Neural cell (in vitro differentiated cells): ENCODE results near the gene INTS6. TPM values are rescaled to one million over a fixed set of nuclear protein-coding genes. Genes with fewer than 3 reads are reported as not detected.

ENCODE experiments used
- H2AFZ ChIP-seq: fragments of 200-600, 300-800 bp; sonication (generic), shearing (Covaris generic); 2 replicates; pipeline ENCODE4 v1.6.0; 2014; ENCODE audit warnings: low read depth, mild to moderate bottlenecking, antibody characterized with exemption, low read length, moderate library complexity
- H3F3A ChIP-seq: fragments of 200-600 bp; shearing (Covaris generic); 2 replicates; pipeline ENCODE4 v1.6.1; 2016; ENCODE audit warnings: mild to moderate bottlenecking, moderate library complexity, mixed read lengths, antibody characterized with exemption, low read length; ENCODE audit not compliant: insufficient read depth, poor library complexity, severe bottlenecking
- H3K27ac ChIP-seq: fragments of 200-600, 300-800 bp; sonication (generic), shearing (Covaris generic); 2 replicates; pipeline ENCODE4 v1.5.1; 2014; ENCODE audit warnings: mild to moderate bottlenecking, low read length, moderate library complexity
- H3K27me3 ChIP-seq: fragments of 300-800, 200-600 bp; sonication (generic), shearing (Covaris generic); 2 replicates; pipeline ENCODE4 v1.6.0; 2014; ENCODE audit warnings: mild to moderate bottlenecking, low read depth, low read length, moderate library complexity; ENCODE audit not compliant: insufficient read depth
- H3K36me3 ChIP-seq: fragments of 300-800, 200-600 bp; sonication (generic), shearing (Covaris generic); 2 replicates; pipeline ENCODE4 v1.5.1; 2014; ENCODE audit warnings: mild to moderate bottlenecking, antibody characterized with exemption, low read length, moderate library complexity; ENCODE audit not compliant: insufficient read depth
- H3K4me2 ChIP-seq: fragments of 300-800, 200-600 bp; sonication (generic), shearing (Covaris generic); 2 replicates; pipeline ENCODE4 v1.6.0; 2014; ENCODE audit warnings: mild to moderate bottlenecking, low read length
- H3K4me3 ChIP-seq: fragments of 300-800, 200-600 bp; sonication (generic), shearing (Covaris generic); 2 replicates; pipeline ENCODE4 v1.5.1; 2014; ENCODE audit warnings: mild to moderate bottlenecking, low read length, moderate library complexity
- H3K79me2 ChIP-seq: fragments of 200-600 bp; shearing (Covaris generic); replicated peaks from 2 replicates; pipeline ENCODE4 v1.6.0; 2014; ENCODE audit warnings: mild to moderate bottlenecking, low read length, moderate library complexity; ENCODE audit not compliant: insufficient read depth
- H3K9ac ChIP-seq: fragments of 300-800, 200-600 bp; sonication (generic), shearing (Covaris generic); 2 replicates; pipeline ENCODE4 v1.6.1; 2016; ENCODE audit warnings: mild to moderate bottlenecking, low read length, mixed read lengths
- H3K9me2 ChIP-seq: fragments of 200-600 bp; shearing (Covaris generic); 2 replicates; pipeline ENCODE4 v1.6.1; 2016; ENCODE audit warnings: mild to moderate bottlenecking, low read length, mixed read lengths; ENCODE audit not compliant: insufficient read depth
- H3K9me3 ChIP-seq: fragments of 200-600, 300-800 bp; sonication (generic), shearing (Covaris generic); 2 replicates; pipeline ENCODE4 v1.6.1; 2016; ENCODE audit warnings: mild to moderate bottlenecking, mixed run types, low read length, moderate library complexity, mixed read lengths
- H4K20me1 ChIP-seq: fragments of 200-600 bp; shearing (Covaris generic); 2 replicates; pipeline ENCODE4 v1.6.1; 2016; ENCODE audit warnings: mild to moderate bottlenecking, mixed run types; ENCODE audit not compliant: insufficient read depth
- EP300 ChIP-seq: fragments of 450-650 bp; conservative IDR thresholded peaks from 2 replicates; pipeline ENCODE4 v1.6.1; 2014; ENCODE audit warnings: antibody characterized with exemption, mild to moderate bottlenecking, moderate library complexity; ENCODE audit not compliant: poor library complexity, severe bottlenecking
- EZH2 ChIP-seq: fragments of 200-600, 300-800 bp; shearing (Covaris generic), sonication (generic); IDR thresholded peaks from 2 replicates; pipeline ENCODE4 v1.6.1; 2014; ENCODE audit warnings: antibody characterized with exemption, low read length, borderline replicate concordance, mild to moderate bottlenecking; ENCODE audit not compliant: insufficient read depth, poor library complexity, severe bottlenecking
- MXI1 ChIP-seq: fragments of 450-650 bp; conservative IDR thresholded peaks from 2 replicates; pipeline ENCODE4 v1.6.1; 2014; ENCODE audit warnings: antibody characterized with exemption, mild to moderate bottlenecking; ENCODE audit not compliant: poor library complexity, severe bottlenecking
- POLR2AphosphoS5 ChIP-seq: IDR thresholded peaks from 2 replicates; pipeline ENCODE4 v1.6.1; 2012
- RAD21 ChIP-seq: fragments of 450-650 bp; conservative IDR thresholded peaks from 2 replicates; pipeline ENCODE4 v1.6.1; 2014; ENCODE audit warnings: antibody characterized with exemption, mild to moderate bottlenecking, moderate library complexity
- SMC3 ChIP-seq: fragments of 450-650 bp; conservative IDR thresholded peaks from 2 replicates; pipeline ENCODE4 v1.6.1; 2014; ENCODE audit warnings: antibody characterized with exemption, mild to moderate bottlenecking, moderate library complexity; ENCODE audit not compliant: poor library complexity
- TAF1 ChIP-seq: IDR thresholded peaks from 2 replicates; pipeline ENCODE4 v1.6.1; 2012; ENCODE audit warnings: low read depth
- polyA plus RNA-seq: library from polyadenylated mRNA; depleted of rRNA; stranded (reverse); fragments of >200 nt; gene quantifications from 2 replicates; pipeline ENCODE4 v1.2.3, GENCODE V29; 2014
- TF ChIP-seq, protein P1 (sequence below): IDR thresholded peaks from 2 replicates; pipeline ENCODE4 v1.6.1; 2012; ENCODE audit warnings: borderline replicate concordance
- TF ChIP-seq, protein P2 (sequence below): fragments of 450-650 bp; IDR thresholded peaks from 2 replicates; pipeline ENCODE4 v1.5.1; 2014; ENCODE audit warnings: antibody characterized with exemption, mild to moderate bottlenecking, moderate library complexity; ENCODE audit not compliant: poor library complexity, severe bottlenecking

INTS6 gene
- polyA plus RNA-seq, 1 donor from 2014 or later, result 22.6 TPM

DNA sequence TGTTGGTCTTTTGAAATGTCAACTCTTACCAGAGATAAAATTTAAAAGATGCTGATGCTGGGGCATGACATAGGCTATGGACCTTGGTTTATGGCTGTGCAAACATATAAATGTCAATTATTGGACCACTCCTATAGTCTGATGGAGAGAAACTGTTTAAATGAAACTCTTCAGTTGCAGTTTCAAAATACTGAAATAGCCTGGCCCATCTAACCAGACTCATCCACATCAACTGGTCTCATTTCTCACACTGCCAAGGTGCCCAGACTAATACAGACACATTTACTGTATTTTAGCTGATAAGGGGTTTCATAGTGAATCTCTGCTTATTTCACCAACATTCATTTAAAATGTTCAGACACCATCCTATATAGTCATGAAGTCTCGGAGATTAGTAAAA, 93.5 kb downstream of the INTS6 start:
- no peaks in the 10 kb centered on the region for H3K27me3 ChIP-seq
- H3K9ac ChIP-seq, result no peak overlapping the region
- no peaks in the 10 kb centered on the region for H3K79me2 ChIP-seq
- no peak overlapping the region for H2AFZ ChIP-seq
- no peak overlapping the region for H3K27ac ChIP-seq
- no peaks in the 10 kb centered on the region for H3K36me3 ChIP-seq
- H3K9me3 ChIP-seq, result no peaks in the 10 kb centered on the region
- H3K9me2 ChIP-seq, result no peaks in the 10 kb centered on the region
- no peaks in the 10 kb centered on the region for H3F3A ChIP-seq
- TF ChIP-seq TAF1, result no peak
- TF ChIP-seq SMC3, result no peak
- no peak for TF ChIP-seq EP300
- TF ChIP-seq RAD21, result no peak
- TF ChIP-seq POLR2AphosphoS5, result no peak
- TF ChIP-seq MXI1, result no peak
- TF ChIP-seq, protein P1, sequence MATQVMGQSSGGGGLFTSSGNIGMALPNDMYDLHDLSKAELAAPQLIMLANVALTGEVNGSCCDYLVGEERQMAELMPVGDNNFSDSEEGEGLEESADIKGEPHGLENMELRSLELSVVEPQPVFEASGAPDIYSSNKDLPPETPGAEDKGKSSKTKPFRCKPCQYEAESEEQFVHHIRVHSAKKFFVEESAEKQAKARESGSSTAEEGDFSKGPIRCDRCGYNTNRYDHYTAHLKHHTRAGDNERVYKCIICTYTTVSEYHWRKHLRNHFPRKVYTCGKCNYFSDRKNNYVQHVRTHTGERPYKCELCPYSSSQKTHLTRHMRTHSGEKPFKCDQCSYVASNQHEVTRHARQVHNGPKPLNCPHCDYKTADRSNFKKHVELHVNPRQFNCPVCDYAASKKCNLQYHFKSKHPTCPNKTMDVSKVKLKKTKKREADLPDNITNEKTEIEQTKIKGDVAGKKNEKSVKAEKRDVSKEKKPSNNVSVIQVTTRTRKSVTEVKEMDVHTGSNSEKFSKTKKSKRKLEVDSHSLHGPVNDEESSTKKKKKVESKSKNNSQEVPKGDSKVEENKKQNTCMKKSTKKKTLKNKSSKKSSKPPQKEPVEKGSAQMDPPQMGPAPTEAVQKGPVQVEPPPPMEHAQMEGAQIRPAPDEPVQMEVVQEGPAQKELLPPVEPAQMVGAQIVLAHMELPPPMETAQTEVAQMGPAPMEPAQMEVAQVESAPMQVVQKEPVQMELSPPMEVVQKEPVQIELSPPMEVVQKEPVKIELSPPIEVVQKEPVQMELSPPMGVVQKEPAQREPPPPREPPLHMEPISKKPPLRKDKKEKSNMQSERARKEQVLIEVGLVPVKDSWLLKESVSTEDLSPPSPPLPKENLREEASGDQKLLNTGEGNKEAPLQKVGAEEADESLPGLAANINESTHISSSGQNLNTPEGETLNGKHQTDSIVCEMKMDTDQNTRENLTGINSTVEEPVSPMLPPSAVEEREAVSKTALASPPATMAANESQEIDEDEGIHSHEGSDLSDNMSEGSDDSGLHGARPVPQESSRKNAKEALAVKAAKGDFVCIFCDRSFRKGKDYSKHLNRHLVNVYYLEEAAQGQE, result no peak
- no peak for TF ChIP-seq EZH2
- TF ChIP-seq, protein P2, sequence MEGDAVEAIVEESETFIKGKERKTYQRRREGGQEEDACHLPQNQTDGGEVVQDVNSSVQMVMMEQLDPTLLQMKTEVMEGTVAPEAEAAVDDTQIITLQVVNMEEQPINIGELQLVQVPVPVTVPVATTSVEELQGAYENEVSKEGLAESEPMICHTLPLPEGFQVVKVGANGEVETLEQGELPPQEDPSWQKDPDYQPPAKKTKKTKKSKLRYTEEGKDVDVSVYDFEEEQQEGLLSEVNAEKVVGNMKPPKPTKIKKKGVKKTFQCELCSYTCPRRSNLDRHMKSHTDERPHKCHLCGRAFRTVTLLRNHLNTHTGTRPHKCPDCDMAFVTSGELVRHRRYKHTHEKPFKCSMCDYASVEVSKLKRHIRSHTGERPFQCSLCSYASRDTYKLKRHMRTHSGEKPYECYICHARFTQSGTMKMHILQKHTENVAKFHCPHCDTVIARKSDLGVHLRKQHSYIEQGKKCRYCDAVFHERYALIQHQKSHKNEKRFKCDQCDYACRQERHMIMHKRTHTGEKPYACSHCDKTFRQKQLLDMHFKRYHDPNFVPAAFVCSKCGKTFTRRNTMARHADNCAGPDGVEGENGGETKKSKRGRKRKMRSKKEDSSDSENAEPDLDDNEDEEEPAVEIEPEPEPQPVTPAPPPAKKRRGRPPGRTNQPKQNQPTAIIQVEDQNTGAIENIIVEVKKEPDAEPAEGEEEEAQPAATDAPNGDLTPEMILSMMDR, result no peak
- H4K20me1 ChIP-seq, result no peaks in the 10 kb centered on the region
- H3K4me2 ChIP-seq, result no peak overlapping the region
- H3K4me3 ChIP-seq, result no peak overlapping the region

DNA sequence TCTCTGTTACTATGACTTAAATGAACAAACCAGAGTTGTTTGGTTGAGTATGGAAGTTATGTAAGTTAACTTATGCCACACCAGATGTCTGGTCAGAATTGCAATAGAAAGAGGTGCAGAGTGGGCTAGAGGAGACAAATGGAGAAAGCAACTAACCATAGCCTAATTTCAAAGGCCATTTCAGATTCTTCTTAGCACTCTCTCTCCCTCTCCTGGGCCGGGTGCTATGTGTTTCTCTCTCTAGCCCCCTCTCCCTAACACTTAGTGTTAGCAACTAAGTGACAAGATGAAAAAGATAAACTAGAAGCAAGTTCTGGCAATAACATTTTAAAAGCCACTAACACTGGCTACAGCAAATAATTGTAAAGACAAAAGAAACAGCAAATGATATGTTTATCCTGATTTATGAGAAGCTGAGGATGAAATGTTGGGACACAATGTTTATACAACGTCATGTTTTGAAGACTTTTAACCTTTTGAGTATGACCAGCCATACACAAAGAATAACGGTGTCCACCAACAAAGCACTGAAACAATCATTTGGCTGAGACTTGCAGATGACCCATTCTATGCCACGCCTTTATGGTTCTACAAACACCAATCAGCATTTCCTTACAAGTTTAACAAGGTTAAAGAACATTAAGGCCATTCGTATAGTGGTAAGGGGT, 94.8 kb downstream of the INTS6 start:
- Histone ChIP-seq H3K27me3 (no peaks in the 10 kb centered on the region), H3K27ac (no peak overlapping the region)
- no peak for TF ChIP-seq MXI1
- TF ChIP-seq POLR2AphosphoS5, result no peak
- TF ChIP-seq EZH2, result no peak
- TF ChIP-seq TAF1, result no peak
- no peak for TF ChIP-seq RAD21
- TF ChIP-seq, protein P1, result no peak
- no peak for TF ChIP-seq SMC3
- TF ChIP-seq EP300, result no peak
- TF ChIP-seq, protein P2, result no peak

More for the DNA sequence above, 94.8 kb downstream of the INTS6 start:
- no peaks in the 10 kb centered on the region for H3K9me3 ChIP-seq
- H2AFZ ChIP-seq, result no peak overlapping the region
- no peaks in the 10 kb centered on the region for H4K20me1 ChIP-seq
- H3K4me2 ChIP-seq, result no peak overlapping the region
- no peaks in the 10 kb centered on the region for H3K79me2 ChIP-seq
- no peaks in the 10 kb centered on the region for H3K9me2 ChIP-seq
- H3F3A ChIP-seq, result no peaks in the 10 kb centered on the region
- H3K36me3 ChIP-seq, result no peaks in the 10 kb centered on the region
- no peak overlapping the region for H3K4me3 ChIP-seq
- no peak overlapping the region for H3K9ac ChIP-seq
